ENCODE results near the gene IMMP2L.

- TF ChIP-seq CTCF (conservative IDR thresholded peaks at IDR 0.05; ENCODE audit: low read depth, low read length) (no peak), EZH2 (IDR thresholded peaks at IDR 0.05; ENCODE audit: low read length, unreplicated experiment) (no peak), EZH2phosphoT487 (IDR thresholded peaks at IDR 0.05; ENCODE audit: borderline replicate concordance, low read length) (no peak)
Observed at GRCh38 chr7:111074071-111074747, 488.1 kb downstream of the IMMP2L start.
